Activated T-helper 9 cell treated with anti-CD3 and anti-CD28 coated beads, Interleukin-2, amount 50 U/mL, for 16 hours (primary cell): ENCODE data around the gene CHRNG.

Experiments used
- DNase-seq: peaks from one replicate; pipeline ENCODE4 v3.0.0-alpha.2; 2020; ENCODE audit warnings: low read depth

CHRNG gene

GRCh38 chr2:232576995-232577394, 37.5 kb downstream of the CHRNG start:
- DNase-seq, result no peak

GRCh38 chr2:232577841-232578240, 38.3 kb downstream of the CHRNG start:
- no peak for DNase-seq

GRCh38 chr2:232578626-232579025, 39.1 kb downstream of the CHRNG start:
- DNase-seq, result no peak

GRCh38 chr2:232580648-232580981, 41.1 kb downstream of the CHRNG start:
- DNase-seq, result no peak

GRCh38 chr2:232581725-232582124, 42.2 kb downstream of the CHRNG start:
- DNase-seq, result no peak

- no peak for DNase-seq
Observed at GRCh38 chr2:232584238-232584637, 44.7 kb downstream of the CHRNG start.

- no peak for DNase-seq
Observed at GRCh38 chr2:232586943-232587505, 47.5 kb downstream of the CHRNG start.

GRCh38 chr2:232587512-232587911, 48.0 kb downstream of the CHRNG start:
- DNase-seq, result no peak

GRCh38 chr2:232588031-232588430, 48.5 kb downstream of the CHRNG start:
- no peak for DNase-seq

- DNase-seq, result no peak
Observed at GRCh38 chr2:232588680-232589585, 49.4 kb downstream of the CHRNG start.

GRCh38 chr2:232592772-232593395, 53.4 kb downstream of the CHRNG start:
- DNase-seq, result no peak

- no peak for DNase-seq
Observed at GRCh38 chr2:232593982-232594381, 54.5 kb downstream of the CHRNG start.
